ENCODE results near the gene ARHGEF16.

ARHGEF16 gene

DNA sequence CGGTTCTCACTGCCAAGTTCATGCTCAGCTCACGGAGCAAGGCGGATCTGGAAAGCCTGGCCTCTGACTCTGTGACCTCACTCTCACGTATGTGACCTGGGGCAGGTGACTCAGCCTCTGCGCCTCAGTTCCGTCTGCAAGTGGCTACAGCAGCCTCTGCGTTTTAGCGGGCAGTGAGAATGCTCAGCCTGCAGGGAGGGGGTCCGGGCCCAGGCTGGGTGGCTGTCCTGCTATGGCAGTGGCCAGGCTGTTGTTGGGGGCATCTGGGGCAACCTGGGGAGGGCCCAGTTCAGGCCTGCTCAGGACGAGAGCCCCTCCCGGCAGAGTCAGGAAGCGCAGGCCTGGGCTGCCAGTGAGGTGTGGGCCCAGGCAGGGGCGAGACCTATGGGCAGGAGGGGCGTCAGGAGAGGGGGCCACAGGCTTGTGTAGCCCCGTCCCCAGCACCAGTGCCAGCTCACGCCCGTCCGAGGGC is 27.9 kb downstream of the ARHGEF16 start:
- no peak for DNase-seq (ENCODE audit: low spot score)

- no peak for DNase-seq (ENCODE audit: low spot score)
Measured at GRCh38 chr1:3483380-3483779, 28.9 kb downstream of the ARHGEF16 start.

DNA sequence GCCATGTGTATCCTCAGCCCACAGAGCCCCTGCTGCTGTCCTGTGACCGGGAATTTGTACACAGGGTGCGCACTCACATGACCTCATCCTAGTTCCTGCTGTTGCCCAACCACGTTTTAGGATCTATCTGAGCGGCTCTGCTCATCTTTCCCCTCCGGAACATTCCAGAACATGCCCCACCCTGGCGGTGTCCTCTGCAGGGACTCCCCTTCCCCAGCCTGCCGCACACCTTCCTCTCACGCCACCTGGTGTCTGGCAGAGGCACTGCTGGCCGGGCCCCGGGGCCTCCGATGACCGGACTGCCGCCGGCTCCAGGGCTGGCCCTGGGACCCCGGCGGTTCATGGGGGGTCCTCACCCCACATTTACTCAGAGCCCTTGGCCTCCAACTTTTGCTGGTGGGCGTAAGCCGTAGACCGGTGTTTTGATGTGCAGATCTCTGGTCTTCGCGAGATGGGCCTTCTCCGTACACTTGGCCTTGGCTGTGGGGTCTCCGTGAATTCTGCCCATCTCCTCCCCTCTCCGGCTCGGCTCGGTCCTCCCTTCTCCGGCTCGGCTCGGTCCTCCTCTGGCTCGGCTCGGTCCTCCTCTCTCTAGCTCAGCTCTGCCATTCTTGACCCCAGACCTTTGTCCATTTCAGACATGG is 29.5 kb downstream of the ARHGEF16 start:
- no peak for DNase-seq (ENCODE audit: low spot score)

GRCh38 chr1:3485016-3485415 is 30.6 kb downstream of the ARHGEF16 start:
- no peak for DNase-seq (ENCODE audit: low spot score)

DNA sequence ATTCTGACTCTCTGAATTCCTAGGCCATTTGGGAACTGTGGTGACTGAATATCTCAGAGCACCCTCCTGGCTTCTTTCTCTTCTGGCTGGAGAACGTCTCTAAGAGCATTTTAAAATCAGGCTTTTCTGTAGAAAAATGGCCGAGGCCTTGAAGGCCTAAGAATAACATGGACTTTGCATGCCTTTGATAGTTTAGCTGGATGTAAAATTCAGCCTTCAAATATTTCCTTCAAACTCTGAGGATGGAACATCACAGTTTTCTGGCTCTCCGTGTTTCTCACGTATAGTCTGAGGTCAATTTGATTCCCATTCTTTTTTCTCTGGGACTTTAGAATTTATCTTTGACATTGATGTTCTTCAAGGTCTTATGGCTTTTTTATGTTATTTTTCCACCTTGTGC is 34.0 kb downstream of the ARHGEF16 start:
- DNase-seq (ENCODE audit: low spot score): no peak

- DNase-seq (ENCODE audit: low spot score): no peak
Measured at GRCh38 chr1:3490046-3490745, 35.7 kb downstream of the ARHGEF16 start.

GRCh38 chr1:3491291-3492246 is 37.1 kb downstream of the ARHGEF16 start:
- peak; percentile 75 for DNase-seq (ENCODE audit: low spot score)

DNA sequence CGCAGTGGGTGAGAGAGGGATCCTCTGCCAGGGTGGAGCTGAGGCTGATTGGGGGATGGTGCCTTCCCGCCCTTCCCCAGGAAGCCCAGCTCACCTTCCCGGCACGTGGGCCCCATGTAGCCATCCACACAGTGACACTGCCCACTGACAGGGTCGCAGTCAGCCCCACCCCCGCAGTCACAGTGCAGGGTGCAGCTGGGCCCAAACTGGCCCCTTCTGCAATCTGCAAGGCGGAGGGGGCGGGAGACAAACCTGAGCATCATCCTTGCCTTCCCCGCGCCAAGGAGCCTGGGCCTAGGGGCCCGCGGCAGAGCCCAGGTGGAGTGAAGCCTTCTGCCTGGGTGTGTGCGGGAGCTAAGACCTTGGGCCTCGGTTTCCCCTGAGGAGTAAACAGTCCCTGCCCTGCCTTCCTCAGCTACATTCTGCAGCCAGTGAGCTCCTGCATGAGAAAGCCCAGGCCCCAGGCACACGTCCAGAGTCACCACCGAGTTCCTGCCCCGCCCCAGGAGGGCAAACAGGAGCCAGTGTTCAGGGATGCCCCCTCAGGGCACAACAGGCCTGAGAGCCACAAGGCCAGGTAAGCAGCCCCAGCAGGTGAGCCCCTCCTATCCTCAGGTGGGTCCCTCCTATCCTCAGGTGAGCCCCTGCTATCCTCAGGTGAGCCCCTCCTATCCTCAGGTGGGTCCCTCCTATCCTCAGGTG is 38.2 kb downstream of the ARHGEF16 start:
- no peak for DNase-seq (ENCODE audit: low spot score)

DNA sequence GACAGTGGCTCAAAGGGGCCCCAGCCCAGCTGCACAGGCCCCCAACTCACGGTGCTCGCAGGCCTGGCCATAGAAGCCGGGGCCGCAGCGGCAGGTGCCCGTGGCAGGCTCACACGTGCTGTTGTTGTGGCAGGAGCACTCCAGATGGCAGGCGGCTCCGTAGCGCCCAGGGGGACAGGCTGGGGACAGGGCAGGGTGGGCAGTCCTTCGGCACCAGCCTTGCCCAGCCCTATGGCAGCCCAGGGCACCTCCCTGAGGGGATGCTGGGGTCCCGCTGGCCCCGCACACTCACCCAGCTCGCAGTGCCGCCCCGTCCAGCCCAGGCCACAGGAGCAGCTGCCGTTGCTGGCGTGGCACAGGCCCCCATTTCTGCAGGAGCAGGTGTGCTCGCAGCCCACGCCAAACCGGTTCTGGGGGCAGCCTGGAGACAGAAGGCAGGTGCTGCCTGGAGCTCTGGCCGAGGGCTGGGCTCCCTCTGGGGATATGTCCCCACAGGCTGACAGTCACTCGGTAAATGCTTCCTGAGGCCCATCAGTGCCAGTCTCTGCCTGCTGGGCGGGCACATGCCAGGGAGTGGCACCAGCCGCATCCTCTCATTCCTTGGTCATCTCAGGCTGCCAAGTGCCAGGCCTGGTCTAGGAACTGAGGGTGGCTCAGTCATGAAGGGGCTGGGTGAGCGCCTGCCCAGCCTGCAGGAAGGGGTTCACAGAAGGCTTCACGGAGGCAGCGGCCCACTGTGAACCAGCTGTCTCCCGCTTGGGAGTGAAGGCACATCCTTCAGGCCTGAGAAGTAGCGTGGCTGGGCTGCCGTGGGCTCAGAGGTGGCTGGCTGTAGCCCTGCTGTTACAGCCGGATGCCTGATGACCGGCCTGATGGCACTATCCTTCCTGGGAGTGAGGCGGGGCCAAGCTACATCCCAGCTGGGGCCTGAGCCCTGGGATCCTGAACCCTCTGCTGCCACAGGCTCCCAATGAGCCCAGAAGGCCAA is 40.1 kb downstream of the ARHGEF16 start:
- DNase-seq (ENCODE audit: low spot score): no peak

- DNase-seq (ENCODE audit: low spot score): no peak
Measured at GRCh38 chr1:3495776-3496745, 41.6 kb downstream of the ARHGEF16 start.

DNA sequence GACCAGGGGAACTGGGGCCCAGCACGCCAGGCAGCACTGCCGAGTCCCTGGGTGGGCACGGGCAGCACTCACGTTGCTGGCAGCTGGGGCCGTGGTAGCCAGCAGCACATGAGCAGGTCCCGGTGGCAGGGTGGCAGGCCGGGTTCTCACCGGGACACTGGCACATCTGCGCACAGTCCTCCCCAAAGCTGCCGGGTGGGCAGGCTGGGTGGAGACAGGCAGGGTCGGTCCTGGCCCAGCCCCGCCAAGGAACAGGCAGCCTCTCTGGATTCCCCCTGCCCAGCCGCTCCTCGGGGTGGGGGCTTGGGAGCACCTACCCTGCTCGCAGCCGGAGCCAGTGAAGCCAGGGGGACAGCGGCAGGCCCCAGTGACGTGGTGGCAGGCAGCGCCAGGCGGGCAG is 42.5 kb downstream of the ARHGEF16 start:
- DNase-seq (ENCODE audit: low spot score): no peak

DNA sequence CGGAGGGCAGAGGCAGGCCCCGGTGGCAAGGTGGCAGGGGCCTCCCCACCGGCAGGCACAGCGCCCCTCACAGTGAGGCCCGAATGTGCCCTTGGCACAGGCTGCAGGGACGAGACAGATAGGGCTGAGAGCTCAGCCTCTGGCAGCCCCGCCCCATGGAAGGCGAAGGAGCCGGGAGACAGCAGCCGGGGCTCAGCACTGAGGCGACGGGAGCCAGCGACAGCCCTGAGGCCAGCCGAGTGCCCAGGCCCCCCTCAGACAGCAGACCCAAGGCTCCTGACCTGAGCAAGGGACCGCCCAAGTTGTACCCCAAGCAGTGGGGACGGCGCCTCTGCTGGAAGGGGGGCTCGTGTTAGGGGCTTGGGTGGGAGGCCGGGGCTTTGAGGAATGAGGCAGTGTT is 43.1 kb downstream of the ARHGEF16 start:
- no peak for DNase-seq (ENCODE audit: low spot score)

DNA sequence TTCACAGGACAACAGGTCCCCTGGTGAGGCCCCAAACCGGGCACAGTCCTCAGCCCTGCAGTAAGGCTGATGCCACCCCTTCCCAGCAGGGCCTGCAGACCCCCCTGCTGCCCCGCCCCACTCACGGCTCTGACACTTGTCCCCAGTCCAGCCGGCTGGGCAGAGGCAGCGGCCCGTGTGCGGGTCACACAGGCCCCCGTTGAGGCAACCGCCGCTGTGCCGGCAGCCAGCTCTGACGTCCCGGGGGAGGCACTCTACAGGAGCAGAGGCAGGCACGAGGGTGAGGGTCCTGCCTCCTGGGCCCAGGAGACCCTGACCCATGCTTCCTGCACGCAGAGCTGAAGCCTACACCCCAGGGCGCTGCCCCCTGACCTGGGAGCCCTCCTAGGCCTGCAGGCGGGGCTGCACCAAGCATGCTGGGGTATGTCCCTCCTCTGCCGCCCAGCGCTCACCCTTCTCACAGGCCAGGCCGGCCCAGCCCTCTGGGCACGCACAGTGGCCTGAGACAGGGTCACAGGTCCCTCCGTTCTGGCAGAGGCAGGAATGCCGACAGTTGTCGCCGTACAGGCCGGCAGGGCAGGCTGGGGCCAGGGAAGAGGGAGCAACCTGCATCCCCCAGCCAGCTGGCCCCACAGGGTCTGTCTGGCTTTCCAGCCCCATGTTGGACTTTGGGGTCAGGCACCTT is 43.9 kb downstream of the ARHGEF16 start:
- DNase-seq (ENCODE audit: low spot score): no peak

DNA sequence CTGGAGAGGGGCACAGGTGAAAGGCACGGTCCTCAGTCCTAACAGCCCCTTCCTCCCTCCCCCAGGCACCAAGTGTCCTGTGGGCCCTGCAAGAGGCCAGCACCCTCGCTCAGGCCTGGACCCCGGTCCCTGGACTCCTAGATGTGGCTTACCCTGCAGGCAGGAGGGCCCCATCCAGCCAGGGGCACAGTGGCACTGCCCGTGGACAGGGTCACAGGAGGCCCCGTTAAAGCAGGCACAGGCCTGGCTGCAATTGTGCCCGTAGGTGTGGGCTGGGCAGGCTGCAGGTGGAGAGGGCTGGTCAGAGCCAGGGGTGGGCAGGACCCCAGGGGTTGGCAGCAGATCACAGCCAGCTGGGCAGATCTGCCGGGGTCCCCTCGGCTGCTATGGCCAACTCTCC is 44.5 kb downstream of the ARHGEF16 start:
- no peak for DNase-seq (ENCODE audit: low spot score)

GRCh38 chr1:3499611-3500010 is 45.1 kb downstream of the ARHGEF16 start:
- no peak for DNase-seq (ENCODE audit: low spot score)

DNA sequence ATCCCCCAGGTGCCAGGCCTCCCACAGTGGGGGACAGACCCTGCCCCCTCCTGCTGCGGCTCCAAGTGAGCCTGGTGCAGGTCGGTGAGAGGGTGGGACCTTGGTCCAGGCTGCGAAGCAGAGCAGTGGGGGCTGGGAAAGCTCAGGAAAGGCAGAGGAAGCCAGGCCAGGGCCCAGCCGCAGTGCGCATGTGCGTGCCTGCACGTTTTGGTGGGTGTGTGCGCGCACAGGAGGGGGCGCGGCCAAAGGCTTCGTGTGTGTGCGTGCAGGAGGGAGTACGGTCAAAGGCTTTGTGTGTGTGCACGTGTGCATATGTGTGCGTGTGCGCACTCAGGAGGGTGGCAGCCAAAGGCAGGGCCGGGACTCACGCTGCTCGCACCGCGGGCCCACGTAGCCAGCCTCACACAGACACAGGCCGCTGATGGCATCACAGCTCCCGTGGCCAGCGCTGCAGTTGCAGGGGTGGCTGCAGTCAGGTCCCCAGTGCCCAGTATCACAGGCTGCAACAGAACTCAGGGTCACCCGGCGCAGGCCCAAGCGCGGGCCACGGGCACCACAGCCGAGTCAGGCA is 45.9 kb downstream of the ARHGEF16 start:
- DNase-seq (ENCODE audit: low spot score): no peak

- DNase-seq (ENCODE audit: low spot score): no peak
Measured at GRCh38 chr1:3501437-3501836, 47.0 kb downstream of the ARHGEF16 start.

GRCh38 chr1:3501856-3502640 is 47.6 kb downstream of the ARHGEF16 start:
- DNase-seq (ENCODE audit: low spot score): peak; percentile 55
